ENCODE measurements around the gene FAM168A. TPM values are rescaled to one million over a fixed set of nuclear protein-coding genes. Genes with fewer than 3 reads are reported as not detected.

Gene FAM168A
- total RNA-seq, 2 donors from 2014 or later, result 34.0 to 36.0 TPM

DNA sequence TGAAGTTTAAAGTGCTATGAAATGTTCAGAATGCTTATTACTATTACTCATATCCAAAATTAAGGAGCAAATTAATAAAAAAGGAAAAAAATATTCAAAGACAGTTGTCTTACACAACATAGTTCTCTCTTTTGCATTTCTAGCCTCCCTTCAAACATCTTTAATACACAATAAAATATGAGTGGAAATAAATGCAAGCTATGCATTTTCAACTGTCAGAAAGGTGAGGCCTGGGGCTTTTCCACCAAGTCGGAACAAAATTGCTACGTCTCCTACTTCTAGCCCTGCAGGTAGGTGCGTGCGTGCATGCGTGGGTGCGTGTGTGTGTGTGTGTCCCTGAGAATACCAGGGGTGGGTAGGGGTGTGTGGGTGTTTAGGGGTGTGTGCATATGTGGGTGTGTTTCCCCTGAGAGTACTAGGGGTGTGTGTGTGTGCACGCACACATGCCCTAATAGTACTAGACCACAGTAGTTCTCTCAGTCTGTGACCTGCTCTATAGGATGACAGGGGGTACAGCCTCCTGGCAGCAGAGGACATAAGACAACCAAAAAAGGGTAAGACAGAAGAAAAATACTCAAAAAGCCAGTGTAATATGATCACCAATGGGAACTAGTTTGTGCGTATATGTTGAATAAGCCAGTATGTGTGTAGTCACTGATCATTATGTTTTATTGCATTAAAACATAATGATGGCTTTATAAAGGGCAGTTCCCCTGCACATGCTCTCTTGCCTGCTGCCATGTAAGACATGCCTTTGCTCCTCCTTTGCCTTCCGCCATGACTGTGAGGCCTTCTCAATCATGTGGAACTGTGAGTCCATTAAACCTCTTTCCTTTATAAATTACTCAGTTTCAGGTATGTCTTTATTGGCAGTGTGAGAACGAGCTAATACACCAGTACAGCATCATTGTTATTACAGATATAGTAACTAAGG, 89.4 kb downstream of the FAM168A start:
- no peaks in the 10 kb centered on the region for H3K4me1 ChIP-seq (ENCODE audit: control insufficient read depth in 1 of 2, low read depth in 2 of 2)
- H3K27me3 ChIP-seq (replicated peaks; ENCODE audit: insufficient read depth), result no peaks in the 10 kb centered on the region
- H3K36me3 ChIP-seq, result no peaks in the 10 kb centered on the region
- H3K27ac ChIP-seq, result no peak overlapping the region
- ATAC-seq (ENCODE audit: insufficient number of reproducible peaks, low FRiP score, low read depth), result no peak
- no peak overlapping the region for H3K4me3 ChIP-seq
- TF ChIP-seq, protein P1, sequence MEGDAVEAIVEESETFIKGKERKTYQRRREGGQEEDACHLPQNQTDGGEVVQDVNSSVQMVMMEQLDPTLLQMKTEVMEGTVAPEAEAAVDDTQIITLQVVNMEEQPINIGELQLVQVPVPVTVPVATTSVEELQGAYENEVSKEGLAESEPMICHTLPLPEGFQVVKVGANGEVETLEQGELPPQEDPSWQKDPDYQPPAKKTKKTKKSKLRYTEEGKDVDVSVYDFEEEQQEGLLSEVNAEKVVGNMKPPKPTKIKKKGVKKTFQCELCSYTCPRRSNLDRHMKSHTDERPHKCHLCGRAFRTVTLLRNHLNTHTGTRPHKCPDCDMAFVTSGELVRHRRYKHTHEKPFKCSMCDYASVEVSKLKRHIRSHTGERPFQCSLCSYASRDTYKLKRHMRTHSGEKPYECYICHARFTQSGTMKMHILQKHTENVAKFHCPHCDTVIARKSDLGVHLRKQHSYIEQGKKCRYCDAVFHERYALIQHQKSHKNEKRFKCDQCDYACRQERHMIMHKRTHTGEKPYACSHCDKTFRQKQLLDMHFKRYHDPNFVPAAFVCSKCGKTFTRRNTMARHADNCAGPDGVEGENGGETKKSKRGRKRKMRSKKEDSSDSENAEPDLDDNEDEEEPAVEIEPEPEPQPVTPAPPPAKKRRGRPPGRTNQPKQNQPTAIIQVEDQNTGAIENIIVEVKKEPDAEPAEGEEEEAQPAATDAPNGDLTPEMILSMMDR (IDR thresholded peaks at IDR 0.05), result no peak
- DNase-seq (ENCODE audit: low spot score), result no peak
- peaks cover 4% of the 10 kb centered on the region for H3K9me3 ChIP-seq

DNA sequence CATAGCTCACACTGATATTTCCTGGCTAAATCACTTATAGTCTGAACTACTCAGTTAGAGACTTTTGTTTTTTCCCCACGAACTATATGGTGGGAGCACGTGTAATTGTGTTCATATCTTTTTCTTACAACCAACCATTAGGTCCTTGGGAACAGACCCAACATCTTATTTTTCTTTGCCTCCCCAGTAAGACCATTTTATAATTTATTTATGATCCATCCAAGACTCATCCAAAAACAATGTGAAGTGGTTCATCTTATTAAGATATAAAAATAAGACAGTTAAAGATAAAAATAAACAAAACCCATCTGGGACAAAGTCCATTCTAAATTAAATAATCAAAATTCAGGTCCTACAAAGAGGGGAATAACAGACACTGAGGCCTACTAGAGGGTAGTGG, 90.8 kb downstream of the FAM168A start:
- TF ChIP-seq, protein P1 (IDR thresholded peaks at IDR 0.05), result no peak
- no peak overlapping the region for H3K27ac ChIP-seq
- no peaks in the 10 kb centered on the region for H3K27me3 ChIP-seq (replicated peaks; ENCODE audit: insufficient read depth)
- DNase-seq (ENCODE audit: low spot score), result no peak
- no peaks in the 10 kb centered on the region for H3K36me3 ChIP-seq
- H3K4me1 ChIP-seq (ENCODE audit: control insufficient read depth in 1 of 2, low read depth in 2 of 2), result no peaks in the 10 kb centered on the region
- ATAC-seq (ENCODE audit: insufficient number of reproducible peaks, low FRiP score, low read depth), result no peak
- H3K9me3 ChIP-seq, result peaks cover 4% of the 10 kb centered on the region
- no peak overlapping the region for H3K4me3 ChIP-seq

DNA sequence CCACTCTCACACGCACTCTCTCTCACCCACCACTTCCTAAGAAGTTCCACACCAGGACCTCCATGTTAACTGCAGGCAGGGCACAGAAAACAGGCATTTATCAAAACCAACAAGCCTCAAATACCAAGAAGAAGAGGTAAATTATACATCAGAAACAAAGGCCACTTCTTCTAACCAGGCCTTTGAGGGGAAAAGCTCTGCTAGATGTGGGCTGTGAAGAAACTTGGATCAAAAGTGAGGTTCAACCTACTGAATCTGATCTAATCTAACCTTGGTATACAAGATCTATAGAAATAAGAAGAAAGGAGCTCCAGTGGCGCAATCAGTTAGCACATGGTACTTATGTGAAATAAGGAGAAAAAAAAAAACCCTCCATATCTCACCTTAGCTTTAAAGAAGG, 91.9 kb downstream of the FAM168A start:
- Histone ChIP-seq H3K27me3 (replicated peaks; ENCODE audit: insufficient read depth) (no peaks in the 10 kb centered on the region), H3K27ac (no peak overlapping the region), H3K9me3 (peaks cover 4% of the 10 kb centered on the region), H3K4me1 (ENCODE audit: control insufficient read depth in 1 of 2, low read depth in 2 of 2) (no peaks in the 10 kb centered on the region), H3K4me3 (no peak overlapping the region), H3K36me3 (no peaks in the 10 kb centered on the region)
- no peak for DNase-seq (ENCODE audit: low spot score)
- ATAC-seq (ENCODE audit: insufficient number of reproducible peaks, low FRiP score, low read depth), result no peak
- TF ChIP-seq, protein P1 (IDR thresholded peaks at IDR 0.05), result no peak

DNA sequence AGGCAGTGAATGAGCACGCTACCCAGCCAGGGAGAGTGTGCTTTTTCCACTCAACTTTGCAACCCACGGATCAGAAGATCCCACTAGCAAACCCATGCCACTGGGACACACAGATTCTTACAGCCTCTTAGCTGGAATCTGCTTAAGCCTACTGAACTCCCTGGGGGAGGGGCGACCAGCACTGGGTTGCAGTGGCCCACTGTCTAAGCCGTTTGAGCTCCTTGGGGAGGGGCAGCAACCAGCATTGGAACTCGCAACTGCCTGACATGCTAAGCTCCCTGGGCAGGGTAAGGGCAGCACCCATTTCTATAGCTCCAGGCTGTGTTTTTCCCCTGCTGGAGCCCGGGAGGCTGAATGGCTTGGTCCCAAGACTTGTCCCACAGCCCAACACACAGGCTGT, 99.6 kb downstream of the FAM168A start:
- Histone ChIP-seq H3K4me3 (no peak overlapping the region), H3K4me1 (ENCODE audit: control insufficient read depth in 1 of 2, low read depth in 2 of 2) (peaks cover 3 to 16% of the 10 kb centered on the region in 2 donors), H3K36me3 (no peaks in the 10 kb centered on the region), H3K9me3 (no peaks in the 10 kb centered on the region), H3K27me3 (replicated peaks; ENCODE audit: insufficient read depth) (no peaks in the 10 kb centered on the region), H3K27ac (no peak overlapping the region)
- DNase-seq (ENCODE audit: low spot score), result no peak
- TF ChIP-seq, protein P1 (IDR thresholded peaks at IDR 0.05), result no peak
- ATAC-seq (ENCODE audit: insufficient number of reproducible peaks, low FRiP score, low read depth), result no peak

DNA sequence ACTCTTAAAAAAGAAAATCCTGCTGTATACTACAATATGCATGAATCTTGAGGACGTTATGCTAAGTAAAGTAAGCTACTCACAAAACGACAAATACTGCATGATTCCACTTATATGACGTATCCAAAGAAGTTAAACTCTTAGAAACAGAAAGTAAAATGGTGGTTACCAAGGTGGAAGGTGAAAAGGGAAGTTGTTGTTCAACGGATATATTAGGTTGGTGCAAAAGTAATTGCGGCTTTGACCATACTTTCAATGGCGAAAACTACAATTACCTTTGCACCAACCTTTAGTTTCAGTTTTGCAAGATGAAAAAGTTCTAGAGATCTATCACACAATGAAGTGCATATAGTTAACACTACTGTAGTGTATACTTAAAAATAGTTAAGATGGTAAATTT, 101.8 kb downstream of the FAM168A start:
- no peak for ATAC-seq (ENCODE audit: insufficient number of reproducible peaks, low FRiP score, low read depth)
- H3K9me3 ChIP-seq, result no peaks in the 10 kb centered on the region
- no peak for DNase-seq (ENCODE audit: low spot score)
- TF ChIP-seq, protein P1 (IDR thresholded peaks at IDR 0.05), result no peak
- no peaks in the 10 kb centered on the region for H3K36me3 ChIP-seq
- H3K27me3 ChIP-seq (replicated peaks; ENCODE audit: insufficient read depth), result no peaks in the 10 kb centered on the region
- no peak overlapping the region for H3K4me3 ChIP-seq
- no peak overlapping the region for H3K27ac ChIP-seq
- H3K4me1 ChIP-seq (ENCODE audit: control insufficient read depth in 1 of 2, low read depth in 2 of 2), result peaks cover 3 to 19% of the 10 kb centered on the region in 2 donors
